ENCODE data around the gene EXOSC10. TPM values are rescaled to one million over a fixed set of nuclear protein-coding genes. Genes with fewer than 3 reads are reported as not detected.

EXOSC10 gene
- polyA plus RNA-seq, 2 of the 4 experiments (the other 2 are of a cell fraction) = 45.4 to 76.9 TPM

DNA sequence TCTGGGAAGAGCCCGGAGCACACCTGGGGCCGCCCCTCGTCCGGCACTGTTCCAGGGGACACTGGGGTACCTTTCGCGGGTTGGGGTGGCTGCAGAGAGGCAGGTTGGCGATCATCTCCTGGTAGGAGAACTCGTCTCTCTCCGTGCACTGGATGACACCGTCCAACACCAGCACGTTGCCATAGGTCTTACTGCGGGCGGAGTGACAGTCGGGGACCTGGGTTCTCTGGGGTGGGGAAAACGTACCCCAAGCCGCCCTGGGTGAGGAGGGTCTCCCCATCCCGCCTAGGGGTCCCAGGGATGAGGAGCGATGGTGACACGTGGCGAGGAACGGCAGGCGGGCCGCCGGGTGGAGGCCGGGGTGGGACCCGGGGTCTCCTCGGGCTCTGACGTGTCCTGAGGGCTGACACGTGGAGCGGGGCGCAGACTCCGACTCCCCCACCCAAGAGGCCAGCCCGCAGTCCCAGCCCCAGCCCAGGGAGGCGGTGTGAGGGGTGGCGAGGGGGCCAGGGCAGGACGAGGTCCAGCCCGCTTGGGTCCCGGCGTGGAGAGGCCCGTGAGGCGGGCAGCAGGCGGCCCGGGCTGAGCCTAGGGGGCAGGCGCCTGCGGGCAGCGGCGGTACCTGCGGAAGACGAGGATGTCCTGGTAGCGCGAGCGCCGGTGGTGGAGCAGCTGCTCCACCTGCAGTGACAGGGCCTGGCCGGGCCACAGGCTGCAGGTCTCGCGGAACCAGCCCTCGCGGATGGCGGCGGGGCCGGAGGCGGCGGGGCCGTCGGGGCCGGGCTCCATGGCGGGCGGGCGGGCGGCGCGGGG lies 40.3 kb downstream of the EXOSC10 start:
- no peak for DNase-seq (ENCODE audit: low read depth in 1 of 2, low spot score in 1 of 2)
- TF ChIP-seq, protein P1, sequence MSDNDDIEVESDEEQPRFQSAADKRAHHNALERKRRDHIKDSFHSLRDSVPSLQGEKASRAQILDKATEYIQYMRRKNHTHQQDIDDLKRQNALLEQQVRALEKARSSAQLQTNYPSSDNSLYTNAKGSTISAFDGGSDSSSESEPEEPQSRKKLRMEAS (IDR thresholded peaks at IDR 0.05) = peak; percentile 72
- TF ChIP-seq, protein P2, sequence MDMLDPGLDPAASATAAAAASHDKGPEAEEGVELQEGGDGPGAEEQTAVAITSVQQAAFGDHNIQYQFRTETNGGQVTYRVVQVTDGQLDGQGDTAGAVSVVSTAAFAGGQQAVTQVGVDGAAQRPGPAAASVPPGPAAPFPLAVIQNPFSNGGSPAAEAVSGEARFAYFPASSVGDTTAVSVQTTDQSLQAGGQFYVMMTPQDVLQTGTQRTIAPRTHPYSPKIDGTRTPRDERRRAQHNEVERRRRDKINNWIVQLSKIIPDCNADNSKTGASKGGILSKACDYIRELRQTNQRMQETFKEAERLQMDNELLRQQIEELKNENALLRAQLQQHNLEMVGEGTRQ (IDR thresholded peaks at IDR 0.05) = no peak
- TF ChIP-seq PHF8 (IDR thresholded peaks at IDR 0.05; ENCODE audit: borderline replicate concordance, low read depth) (peak; percentile 31; the same call in 1 of the 2 replicates), JUNB (IDR thresholded peaks at IDR 0.05) (no peak)
- TF ChIP-seq, protein P3, sequence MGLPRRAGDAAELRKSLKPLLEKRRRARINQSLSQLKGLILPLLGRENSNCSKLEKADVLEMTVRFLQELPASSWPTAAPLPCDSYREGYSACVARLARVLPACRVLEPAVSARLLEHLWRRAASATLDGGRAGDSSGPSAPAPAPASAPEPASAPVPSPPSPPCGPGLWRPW (IDR thresholded peaks at IDR 0.05) = no peak
- no peaks in the 10 kb centered on the region for H3K9me3 ChIP-seq
- peak; percentile 14 to 47 for ATAC-seq
- H3K4me3 ChIP-seq = peak overlapping the region; percentile 97
- peaks cover 9% of the 10 kb centered on the region; the same call in 2 of the 3 replicates for H3K4me1 ChIP-seq
- POLR2A ChIA-PET = interaction anchor here (0.6 to 1.0 kb wide), 2 partner anchors 9 to 21 kb away, joined by 3 read pairs; no protein-coding TSS in a partner anchor
- CTCF ChIA-PET = interaction anchor here (0.6 to 4.8 kb wide), 3 partner anchors 19 to 21 kb away, joined by 3 to 33 read pairs (median 15); no protein-coding TSS in a partner anchor
- peak overlapping the region; percentile 95 to 100 for H3K27ac ChIP-seq
- H3K4me2 ChIP-seq = peak overlapping the region; percentile 91
- WGBS (ENCODE audit: missing lambda C conversion rate) = 0% methylated on average over 5 of the region's 72 CpGs
- FAIRE-seq = no peak

DNA sequence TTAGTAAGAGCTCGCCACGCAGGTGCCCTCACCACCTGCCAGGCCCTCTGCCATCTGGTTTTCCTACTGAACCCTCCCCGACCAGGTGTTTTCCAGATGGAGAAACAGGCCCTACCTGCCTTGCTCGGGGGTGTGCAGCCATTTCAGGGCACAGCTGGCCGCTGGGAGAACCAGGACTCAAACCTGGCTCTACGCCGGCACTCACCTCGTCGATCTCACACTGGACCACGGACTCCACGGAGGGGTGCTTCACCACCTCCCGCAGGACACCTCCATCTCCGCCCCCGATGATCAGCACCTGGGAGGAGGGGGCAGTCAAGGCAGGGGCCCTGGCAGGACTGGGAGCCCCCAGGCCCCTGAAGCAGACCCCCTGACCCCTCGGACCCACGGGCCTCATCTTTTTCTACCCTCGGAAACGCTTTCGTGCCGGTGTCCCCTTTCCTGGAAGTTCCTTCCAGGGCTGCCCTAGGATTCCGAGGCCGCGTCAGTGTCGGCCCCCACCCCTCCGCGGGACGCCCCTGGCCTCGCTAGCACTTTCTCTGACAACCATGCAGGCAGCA lies 41.0 kb downstream of the EXOSC10 start:
- FAIRE-seq (no peak), DNase-seq (ENCODE audit: low read depth in 1 of 2, low spot score in 1 of 2) (no peak), ATAC-seq (no peak)
- TF ChIP-seq TP53 (CRISPR knock-in tag; IDR thresholded peaks at IDR 0.05) = no peak
- TF ChIP-seq, protein P4, sequence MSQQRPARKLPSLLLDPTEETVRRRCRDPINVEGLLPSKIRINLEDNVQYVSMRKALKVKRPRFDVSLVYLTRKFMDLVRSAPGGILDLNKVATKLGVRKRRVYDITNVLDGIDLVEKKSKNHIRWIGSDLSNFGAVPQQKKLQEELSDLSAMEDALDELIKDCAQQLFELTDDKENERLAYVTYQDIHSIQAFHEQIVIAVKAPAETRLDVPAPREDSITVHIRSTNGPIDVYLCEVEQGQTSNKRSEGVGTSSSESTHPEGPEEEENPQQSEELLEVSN (IDR thresholded peaks at IDR 0.05; ENCODE audit: borderline replicate concordance, low read depth) = no peak
- no peak for TF ChIP-seq JUN (IDR thresholded peaks at IDR 0.05)
- no peak for TF ChIP-seq EHMT2 (IDR thresholded peaks at IDR 0.05; ENCODE audit: low read depth)
- no peak for TF ChIP-seq MYC (IDR thresholded peaks at IDR 0.05; ENCODE audit: borderline replicate concordance, low read length)
- TF ChIP-seq, protein P5, sequence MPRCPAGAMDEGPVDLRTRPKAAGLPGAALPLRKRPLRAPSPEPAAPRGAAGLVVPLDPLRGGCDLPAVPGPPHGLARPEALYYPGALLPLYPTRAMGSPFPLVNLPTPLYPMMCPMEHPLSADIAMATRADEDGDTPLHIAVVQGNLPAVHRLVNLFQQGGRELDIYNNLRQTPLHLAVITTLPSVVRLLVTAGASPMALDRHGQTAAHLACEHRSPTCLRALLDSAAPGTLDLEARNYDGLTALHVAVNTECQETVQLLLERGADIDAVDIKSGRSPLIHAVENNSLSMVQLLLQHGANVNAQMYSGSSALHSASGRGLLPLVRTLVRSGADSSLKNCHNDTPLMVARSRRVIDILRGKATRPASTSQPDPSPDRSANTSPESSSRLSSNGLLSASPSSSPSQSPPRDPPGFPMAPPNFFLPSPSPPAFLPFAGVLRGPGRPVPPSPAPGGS (IDR thresholded peaks at IDR 0.05) = no peak
- Histone ChIP-seq H3K4me1 (peaks cover 9% of the 10 kb centered on the region; the same call in 2 of the 3 replicates), H3K9me3 (no peaks in the 10 kb centered on the region), H3K4me2 (peak overlapping the region; percentile 91), H3K27ac (peak overlapping the region; percentile 95 to 100), H3K4me3 (peak overlapping the region; percentile 97)
- 46% methylated on average over 12 of the region's 28 CpGs for WGBS (ENCODE audit: missing lambda C conversion rate)
- ChIA-PET CTCF (interaction anchor here (0.7 to 4.8 kb wide), 4 partner anchors 18 to 584 kb away, joined by 3 to 33 read pairs (median 4); no protein-coding TSS in a partner anchor), POLR2A (no interaction called here)

DNA sequence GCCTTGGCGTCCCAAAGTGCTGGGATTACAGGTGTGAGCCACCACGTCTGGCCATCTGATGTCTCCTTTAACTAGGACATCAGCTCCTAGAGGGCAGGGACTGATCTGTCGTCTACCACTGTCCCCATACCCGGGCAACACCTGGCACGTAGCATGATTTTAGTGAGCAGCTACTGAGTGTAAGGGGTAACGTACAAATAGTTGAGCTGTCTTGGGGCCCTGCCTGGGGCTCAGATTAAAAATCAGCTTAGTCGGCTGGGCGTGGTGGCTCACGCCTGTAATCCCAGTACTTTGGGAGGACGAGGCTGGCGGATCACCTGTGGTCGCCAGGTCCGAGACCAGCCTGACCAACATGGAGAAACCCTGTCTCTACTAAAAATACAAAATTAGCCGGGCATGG lies 41.6 kb downstream of the EXOSC10 start:
- ChIA-PET CTCF (interaction anchor here (0.7 to 4.8 kb wide), 4 partner anchors 19 to 585 kb away, joined by 3 to 33 read pairs (median 4); no protein-coding TSS in a partner anchor), POLR2A (no interaction called here)
- Histone ChIP-seq H3K4me3 (no peak overlapping the region), H3K27ac (no peak overlapping the region), H3K4me2 (peak overlapping the region; percentile 91), H3K9me3 (no peaks in the 10 kb centered on the region), H3K4me1 (peaks cover 9% of the 10 kb centered on the region; the same call in 2 of the 3 replicates)
- WGBS (ENCODE audit: missing lambda C conversion rate) = 94% methylated on average over 14 of the region's 14 CpGs
- TF ChIP-seq, protein P4 (IDR thresholded peaks at IDR 0.05; ENCODE audit: borderline replicate concordance, low read depth) = no peak
- TF ChIP-seq, protein P6, sequence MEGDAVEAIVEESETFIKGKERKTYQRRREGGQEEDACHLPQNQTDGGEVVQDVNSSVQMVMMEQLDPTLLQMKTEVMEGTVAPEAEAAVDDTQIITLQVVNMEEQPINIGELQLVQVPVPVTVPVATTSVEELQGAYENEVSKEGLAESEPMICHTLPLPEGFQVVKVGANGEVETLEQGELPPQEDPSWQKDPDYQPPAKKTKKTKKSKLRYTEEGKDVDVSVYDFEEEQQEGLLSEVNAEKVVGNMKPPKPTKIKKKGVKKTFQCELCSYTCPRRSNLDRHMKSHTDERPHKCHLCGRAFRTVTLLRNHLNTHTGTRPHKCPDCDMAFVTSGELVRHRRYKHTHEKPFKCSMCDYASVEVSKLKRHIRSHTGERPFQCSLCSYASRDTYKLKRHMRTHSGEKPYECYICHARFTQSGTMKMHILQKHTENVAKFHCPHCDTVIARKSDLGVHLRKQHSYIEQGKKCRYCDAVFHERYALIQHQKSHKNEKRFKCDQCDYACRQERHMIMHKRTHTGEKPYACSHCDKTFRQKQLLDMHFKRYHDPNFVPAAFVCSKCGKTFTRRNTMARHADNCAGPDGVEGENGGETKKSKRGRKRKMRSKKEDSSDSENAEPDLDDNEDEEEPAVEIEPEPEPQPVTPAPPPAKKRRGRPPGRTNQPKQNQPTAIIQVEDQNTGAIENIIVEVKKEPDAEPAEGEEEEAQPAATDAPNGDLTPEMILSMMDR (IDR thresholded peaks at IDR 0.05) = no peak
- TF ChIP-seq NR3C1 (IDR thresholded peaks at IDR 0.05) = no peak
- no peak for TF ChIP-seq SREBF2 (IDR thresholded peaks at IDR 0.05)
- TF ChIP-seq MYC (IDR thresholded peaks at IDR 0.05; ENCODE audit: borderline replicate concordance, low read length) = no peak
- no peak for TF ChIP-seq EHMT2 (IDR thresholded peaks at IDR 0.05; ENCODE audit: low read depth)
- no peak for TF ChIP-seq TP53 (CRISPR knock-in tag; IDR thresholded peaks at IDR 0.05)
- FAIRE-seq = no peak
- no peak for ATAC-seq
- no peak for DNase-seq (ENCODE audit: low read depth in 1 of 2, low spot score in 1 of 2)

All from A549 (cell line).